HL-60 (cell line): Measurements from ENCODE around the gene CAMTA1.

Experiments
- CTCF ChIP-seq: IDR thresholded peaks from one replicate; pipeline ENCODE4 v1.5.1; 2011; ENCODE audit warnings: low read length, control low read depth, inconsistent platforms; ENCODE audit not compliant: insufficient read depth
- POLR2AphosphoS5 ChIP-seq: IDR thresholded peaks from 2 replicates; pipeline ENCODE4 v1.6.1; 2012; ENCODE audit warnings: low read depth
- REST ChIP-seq: IDR thresholded peaks from 2 replicates; pipeline ENCODE4 v1.6.1; 2012; ENCODE audit warnings: low read depth; ENCODE audit not compliant: insufficient replicate concordance
- SPI1 ChIP-seq: IDR thresholded peaks from 2 replicates; pipeline ENCODE4 v1.6.1; 2012; ENCODE audit warnings: low read depth, mild to moderate bottlenecking, borderline replicate concordance

- TF ChIP-seq CTCF (no peak), SPI1 (no peak), POLR2AphosphoS5 (no peak), REST (no peak)
Measured at GRCh38 chr1:7420470-7421100, 635.3 kb downstream of the CAMTA1 start.
